ENCODE data around the gene TIMP3.

The TIMP3 gene

GRCh38 chr22:32888976-32889375 is 87.5 kb downstream of the TIMP3 start:
- no peak for DNase-seq

DNA sequence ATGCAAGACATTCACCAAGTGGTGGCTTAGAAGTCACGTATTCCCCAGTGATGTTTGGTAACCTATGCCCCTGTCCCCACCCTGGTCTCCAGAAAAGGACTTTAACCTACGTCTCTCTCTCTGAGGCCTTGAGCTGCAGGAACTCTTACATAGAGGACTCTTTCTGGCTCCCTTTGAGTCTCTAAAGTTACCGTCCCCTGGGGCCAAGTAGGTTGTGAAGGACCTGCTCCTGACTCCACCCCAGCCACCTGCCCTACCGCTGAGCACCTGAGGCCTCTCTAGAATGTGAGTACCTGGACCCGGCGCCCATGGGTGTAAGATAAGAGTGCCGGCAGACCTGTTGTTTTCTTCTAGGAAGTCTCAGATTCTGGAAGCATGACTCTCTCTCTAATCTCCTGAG is 95.4 kb downstream of the TIMP3 start:
- DNase-seq: no peak

GRCh38 chr22:32897400-32897799 is 95.9 kb downstream of the TIMP3 start:
- DNase-seq: no peak

DNA sequence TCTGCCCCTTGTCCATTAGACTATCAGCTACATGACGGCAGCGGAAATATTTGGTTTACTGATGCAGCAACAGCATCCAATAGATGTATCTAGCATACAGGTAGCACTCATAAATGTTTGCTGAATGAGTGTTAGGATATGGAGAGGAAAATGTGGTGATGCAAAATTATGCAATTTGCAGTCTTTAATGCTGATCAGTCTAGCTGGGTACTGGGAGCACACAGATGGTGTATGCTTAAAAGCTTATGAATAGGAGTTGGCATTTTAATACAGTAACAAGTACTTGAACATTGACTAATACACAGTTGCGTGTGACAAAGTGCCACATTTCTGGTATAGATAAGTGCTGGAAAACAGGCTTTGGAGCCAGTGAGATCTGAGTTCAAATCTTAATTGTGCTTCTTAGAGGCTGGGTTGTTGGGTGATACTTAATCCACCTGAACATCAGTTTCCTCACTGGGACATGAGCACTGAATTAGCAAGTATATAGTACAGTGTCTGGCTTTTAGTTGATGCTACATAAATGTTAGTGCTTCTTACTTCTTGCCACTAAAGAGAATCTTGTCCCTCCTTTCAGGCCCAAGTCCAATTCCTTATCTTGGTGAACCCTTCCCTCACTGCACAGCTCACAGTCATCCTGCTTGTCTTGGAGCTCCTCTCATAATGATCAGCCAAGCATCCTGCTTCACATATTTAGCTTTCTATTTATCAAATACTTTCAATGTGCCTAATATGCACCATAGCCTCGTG is 99.6 kb downstream of the TIMP3 start:
- DNase-seq: no peak

GRCh38 chr22:32901925-32902324 is 100.4 kb downstream of the TIMP3 start:
- no peak for DNase-seq

- DNase-seq: no peak
Measured at GRCh38 chr22:32903507-32903906, 102.0 kb downstream of the TIMP3 start.

DNA sequence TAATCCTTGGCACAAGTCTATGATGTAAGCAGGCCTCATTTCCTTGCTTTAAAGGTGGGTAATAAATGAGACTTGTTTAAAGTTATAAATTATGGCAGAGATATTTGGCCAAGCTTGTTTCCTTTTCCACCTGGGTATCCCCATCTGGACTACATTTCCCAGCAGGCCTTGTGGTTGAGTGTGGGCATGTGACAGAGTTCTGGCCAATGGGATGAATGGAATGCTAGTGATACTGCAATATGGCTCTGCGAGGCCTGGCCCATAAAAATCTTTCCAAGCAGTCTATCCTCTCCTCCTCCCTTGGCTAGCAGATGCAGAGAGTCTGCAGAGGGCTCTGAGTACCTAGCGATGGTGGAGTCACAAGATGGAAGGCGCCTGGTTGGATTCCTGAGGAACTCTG is 102.5 kb downstream of the TIMP3 start:
- peak; percentile 49 for DNase-seq

DNA sequence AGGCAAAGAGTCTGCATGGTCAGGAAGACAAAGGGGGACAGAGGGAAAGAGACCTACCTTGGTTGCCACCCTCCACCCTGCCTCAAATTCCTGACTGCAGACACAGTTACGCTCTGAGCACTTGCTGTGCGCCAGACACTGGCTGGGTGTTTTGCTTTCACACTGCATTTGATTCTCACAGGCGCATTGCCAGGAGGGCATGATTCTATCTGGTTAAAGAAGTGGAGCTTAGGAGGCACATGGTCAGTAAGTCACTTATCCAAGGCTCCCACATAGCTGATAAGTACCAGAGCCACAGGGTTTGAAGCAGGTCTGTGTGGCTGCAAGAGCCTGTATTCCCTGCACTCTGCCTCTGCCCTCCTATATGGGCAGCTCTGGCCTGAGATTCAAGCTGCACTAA is 103.9 kb downstream of the TIMP3 start:
- no peak for DNase-seq

- no peak for DNase-seq
Measured at GRCh38 chr22:32909581-32910428, 108.3 kb downstream of the TIMP3 start.

GRCh38 chr22:32910429-32910772 is 108.9 kb downstream of the TIMP3 start:
- DNase-seq: no peak

- DNase-seq: no peak
Measured at GRCh38 chr22:32911503-32911902, 110.0 kb downstream of the TIMP3 start.
